Peyer's patch (tissue), 4 donors: ENCODE results near the gene GNB1L. TPM values are rescaled to one million over a fixed set of nuclear protein-coding genes. Genes with fewer than 3 reads are reported as not detected.

ENCODE experiments used
- DNase-seq, 3 donors: peaks; one replicate each; pipeline ENCODE4 v3.0.0-alpha.2; 2017 to 2019
- H3K27ac ChIP-seq, 4 donors: fragments of 200-600 bp; sonication (generic); one replicate each; pipeline ENCODE4 v1.5.1; 2016 to 2019
- H3K27me3 ChIP-seq, 2 donors: fragments of 200-600 bp; sonication (generic); one replicate each; pipeline ENCODE4 v1.5.1; 2019
- H3K36me3 ChIP-seq, 3 donors: fragments of 200-600 bp; sonication (generic); one replicate each; pipeline ENCODE4 v1.5.1; 2016 to 2019
- H3K4me1 ChIP-seq, 4 donors: fragments of 200-600 bp; sonication (generic); one replicate each; pipeline ENCODE4 v1.5.1; 2016 to 2019
- H3K4me3 ChIP-seq, 4 donors: fragments of 200-600 bp; sonication (generic); 1 replicate in 3 of 4; 2 replicates in 1 of 4; pipeline ENCODE4 v1.5.1; 2016 to 2019; ENCODE audit warnings: mild to moderate bottlenecking in 1 of 4
- H3K9me3 ChIP-seq, 4 donors: fragments of 200-600 bp; sonication (generic); one replicate each; pipeline ENCODE4 v1.5.1; 2016 to 2019; ENCODE audit warnings: mild to moderate bottlenecking in 1 of 4
- CTCF ChIP-seq, 6 experiments: fragments of 450-650 bp in 4 of 6; fragments of 200-600 bp in 2 of 6; sonication (generic) in 1 of 6; IDR thresholded peaks; one replicate each; pipeline ENCODE4 v1.5.1; 2017 to 2019; ENCODE audit warnings: antibody characterized with exemption in 6 of 6, mild to moderate bottlenecking in 3 of 6, moderate library complexity in 1 of 6
- POLR2A ChIP-seq, 2 donors: fragments of 450-650 bp; IDR thresholded peaks; one replicate each; pipeline ENCODE4 v1.5.1; 2017; ENCODE audit warnings: antibody characterized with exemption in 2 of 2, mild to moderate bottlenecking in 2 of 2, moderate library complexity in 2 of 2
- total RNA-seq, 4 donors: library from RNA; depleted of rRNA; stranded (reverse); fragments of >200 nt; gene quantifications; one replicate each; pipeline ENCODE4 v1.1.0, GENCODE V29; 2016

GNB1L gene
- total RNA-seq, 4 donors from 2014 or later: 3.1 to 6.6 (median 4.9) TPM

DNA sequence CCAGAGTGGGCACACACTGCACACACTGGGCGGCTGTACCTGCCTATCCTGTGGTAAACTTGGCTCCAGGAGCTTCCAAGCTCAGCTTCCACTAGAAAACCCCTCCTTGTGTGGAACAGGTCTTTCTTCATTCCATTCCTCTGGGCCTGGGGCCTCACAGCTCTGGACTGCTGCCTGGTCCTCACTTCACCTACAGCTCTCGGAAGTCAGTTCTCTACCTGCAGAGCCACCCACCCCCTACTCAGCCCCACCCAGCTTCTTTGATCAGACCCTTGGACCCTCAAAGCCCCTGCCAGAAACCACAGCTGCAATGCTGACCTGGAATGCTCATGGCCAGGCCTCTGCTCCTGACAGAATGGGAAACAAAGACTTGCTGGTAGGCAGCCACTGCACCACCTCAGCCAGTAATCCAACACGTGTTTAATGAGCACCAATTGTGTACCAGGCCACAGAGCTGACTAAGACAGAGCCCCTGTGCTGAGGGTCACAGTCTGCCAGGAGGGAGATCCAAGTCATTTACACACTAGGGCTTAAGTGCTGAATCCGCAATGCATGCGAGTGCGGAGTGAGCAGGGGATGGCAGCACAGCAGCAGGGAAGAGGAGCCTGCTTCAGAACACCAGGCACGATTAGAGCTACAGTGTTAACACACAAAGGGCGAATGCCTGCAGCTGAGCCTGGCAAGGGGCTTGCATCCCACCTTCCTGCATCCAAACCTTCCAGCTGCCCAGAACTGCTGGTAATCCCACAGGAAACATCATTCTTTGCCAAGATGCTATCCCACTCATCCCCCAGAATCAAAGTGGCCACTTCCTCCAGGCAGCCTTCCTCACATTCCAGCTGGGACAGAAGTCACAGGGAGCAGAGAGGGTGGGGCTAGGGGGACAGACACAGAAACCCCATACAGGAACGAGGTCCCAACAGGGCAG is 4.6 kb downstream of the GNB1L start:
- peak overlapping the region in 1 of 4 donors; percentile 6 for H3K27ac ChIP-seq
- no peaks in the 10 kb centered on the region for H3K9me3 ChIP-seq
- no peak for DNase-seq
- H3K36me3 ChIP-seq: peaks cover 0 to 16% (median 0%) of the 10 kb centered on the region in 3 donors
- H3K4me3 ChIP-seq: no peak overlapping the region
- no peaks in the 10 kb centered on the region for H3K27me3 ChIP-seq
- peaks cover 0 to 19% (median 13%) of the 10 kb centered on the region in 4 donors for H3K4me1 ChIP-seq
- TF ChIP-seq CTCF (IDR thresholded peaks at IDR 0.05): no peak

- Histone ChIP-seq H3K27ac (peak overlapping the region in 2 of 4 donors; percentile 29 to 77), H3K4me1 (peaks cover 0 to 22% (median 12%) of the 10 kb centered on the region in 4 donors), H3K4me3 (no peak overlapping the region), H3K9me3 (no peaks in the 10 kb centered on the region), H3K36me3 (peaks cover 0 to 16% (median 0%) of the 10 kb centered on the region in 3 donors), H3K27me3 (no peaks in the 10 kb centered on the region)
- peak; percentile 16 to 88 (median 82) for DNase-seq
- TF ChIP-seq POLR2A (IDR thresholded peaks at IDR 0.05): peak in 1 of 2 donors; percentile 53
- TF ChIP-seq CTCF (IDR thresholded peaks at IDR 0.05): no peak
Measured at GRCh38 chr22:19848298-19849224, 6.1 kb downstream of the GNB1L start.

GRCh38 chr22:19847345-19847632 is 7.4 kb downstream of the GNB1L start:
- peak in 1 of 3 donors; percentile 6 for DNase-seq
- no peaks in the 10 kb centered on the region for H3K9me3 ChIP-seq
- H3K36me3 ChIP-seq: peaks cover 0 to 16% (median 0%) of the 10 kb centered on the region in 3 donors
- H3K4me3 ChIP-seq: no peak overlapping the region
- peaks cover 0 to 13% (median 5%) of the 10 kb centered on the region in 4 donors for H3K4me1 ChIP-seq
- TF ChIP-seq CTCF (IDR thresholded peaks at IDR 0.05): no peak
- no peak for TF ChIP-seq POLR2A (IDR thresholded peaks at IDR 0.05)
- H3K27me3 ChIP-seq: no peaks in the 10 kb centered on the region
- no peak overlapping the region for H3K27ac ChIP-seq

DNA sequence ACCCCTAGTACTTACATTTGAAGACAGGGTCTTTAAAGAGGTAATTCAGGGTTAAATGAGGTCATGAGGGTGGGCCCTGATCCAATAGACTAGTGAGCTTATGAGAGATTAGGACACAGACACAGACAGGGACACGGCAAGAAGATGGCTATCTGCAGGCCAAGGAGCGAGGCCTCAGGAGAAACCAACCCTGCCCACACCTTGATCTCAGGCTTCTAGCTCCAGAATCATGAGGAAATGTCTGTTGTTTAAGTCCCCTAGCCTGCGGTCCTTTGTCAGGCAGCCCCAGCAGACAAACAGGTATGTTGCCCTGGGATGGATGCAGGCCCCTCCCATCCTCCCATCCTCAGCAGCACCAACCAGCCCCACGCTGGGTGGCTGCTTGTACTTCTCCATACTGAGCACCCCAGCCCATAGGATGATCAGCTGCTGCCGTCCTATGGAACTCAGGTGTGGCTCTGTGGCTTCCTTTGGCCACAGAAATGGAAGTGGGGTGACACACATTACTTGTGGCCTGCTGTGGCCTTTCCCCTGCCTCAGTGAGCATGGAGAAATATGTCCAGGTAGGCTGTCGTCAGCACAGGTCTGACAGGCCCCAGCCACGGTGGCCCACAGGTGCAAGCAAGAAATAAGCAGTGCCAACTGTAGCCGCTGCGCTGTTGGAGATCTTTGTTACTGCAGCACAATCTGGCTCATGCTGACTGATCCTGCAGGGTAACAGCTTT is 7.9 kb downstream of the GNB1L start:
- Histone ChIP-seq H3K27ac (no peak overlapping the region), H3K36me3 (peaks cover 0 to 12% (median 0%) of the 10 kb centered on the region in 3 donors), H3K4me1 (peaks cover 0 to 13% (median 5%) of the 10 kb centered on the region in 4 donors), H3K9me3 (no peaks in the 10 kb centered on the region), H3K27me3 (no peaks in the 10 kb centered on the region), H3K4me3 (no peak overlapping the region)
- no peak for TF ChIP-seq POLR2A (IDR thresholded peaks at IDR 0.05)
- TF ChIP-seq CTCF (IDR thresholded peaks at IDR 0.05): no peak
- DNase-seq: no peak
